Lower lobe of right lung (tissue), 2 donors: ENCODE results near the gene LRRFIP1. TPM values are rescaled to one million over a fixed set of nuclear protein-coding genes. Genes with fewer than 3 reads are reported as not detected.

Experiments used
- ATAC-seq, 2 donors: fragments of 200-7000 bp; cut with Tn5 transposase; one replicate each; pipeline ENCODE4 v1.9.1; 2020 to 2022; ENCODE audit warnings: mild to moderate bottlenecking in 2 of 2, moderate library complexity in 2 of 2
- DNase-seq: peaks from one replicate; pipeline ENCODE4 v3.0.0-alpha.2; 2020
- H3K27ac ChIP-seq: fragments of 200-600 bp; one replicate; pipeline ENCODE4 v1.8.0; 2022
- H3K27me3 ChIP-seq: fragments of 200-600 bp; one replicate; pipeline ENCODE4 v1.8.0; 2022; ENCODE audit warnings: low read depth
- H3K36me3 ChIP-seq: fragments of 200-600 bp; one replicate; pipeline ENCODE4 v1.8.0; 2022; ENCODE audit warnings: mild to moderate bottlenecking
- H3K4me1 ChIP-seq: fragments of 200-600 bp; one replicate; pipeline ENCODE4 v1.8.0; 2022
- H3K4me3 ChIP-seq: fragments of 200-600 bp; one replicate; pipeline ENCODE4 v1.8.0; 2022; ENCODE audit warnings: mild to moderate bottlenecking
- H3K9me3 ChIP-seq: fragments of 200-600 bp; one replicate; pipeline ENCODE4 v1.8.0; 2022
- intact Hi-C: fragments of 100-400 bp; cut with DNase I; formaldehyde crosslinking; loops from one replicate; pipeline ENCODE4 v1.11.0; 2022
- long read RNA-seq: library from polyadenylated mRNA; unstranded; transcript quantifications from one replicate; pipeline ENCODE4 v2.0.0, GENCODE V29; 2021
- total RNA-seq: library from RNA; stranded (reverse); fragmentation: NEBNext Ultra II Directional; extraction: Animal tissue kit (Norgen Biotek cat#: 25700); gene quantifications from one replicate; pipeline ENCODE4 v1.2.1, GENCODE V29; 2021
- TF ChIP-seq, protein P1 (sequence below): fragments of 200-600 bp; IDR thresholded peaks from one replicate; pipeline ENCODE4 v1.8.0; 2022; ENCODE audit warnings: antibody characterized with exemption, mild to moderate bottlenecking
- donor health status: DM: no; HTN: yes; CAD: no; lungs with severe emphysema.

The LRRFIP1 gene
- total RNA-seq, result 180 TPM
- long read RNA-seq, full-length matches to known transcripts, result 189 of 427 reads
- long read RNA-seq, partial matches to known transcripts, result 45 of 427 reads
- long read RNA-seq, other reads (novel, unspliced or antisense), result 193 of 427 reads

DNA sequence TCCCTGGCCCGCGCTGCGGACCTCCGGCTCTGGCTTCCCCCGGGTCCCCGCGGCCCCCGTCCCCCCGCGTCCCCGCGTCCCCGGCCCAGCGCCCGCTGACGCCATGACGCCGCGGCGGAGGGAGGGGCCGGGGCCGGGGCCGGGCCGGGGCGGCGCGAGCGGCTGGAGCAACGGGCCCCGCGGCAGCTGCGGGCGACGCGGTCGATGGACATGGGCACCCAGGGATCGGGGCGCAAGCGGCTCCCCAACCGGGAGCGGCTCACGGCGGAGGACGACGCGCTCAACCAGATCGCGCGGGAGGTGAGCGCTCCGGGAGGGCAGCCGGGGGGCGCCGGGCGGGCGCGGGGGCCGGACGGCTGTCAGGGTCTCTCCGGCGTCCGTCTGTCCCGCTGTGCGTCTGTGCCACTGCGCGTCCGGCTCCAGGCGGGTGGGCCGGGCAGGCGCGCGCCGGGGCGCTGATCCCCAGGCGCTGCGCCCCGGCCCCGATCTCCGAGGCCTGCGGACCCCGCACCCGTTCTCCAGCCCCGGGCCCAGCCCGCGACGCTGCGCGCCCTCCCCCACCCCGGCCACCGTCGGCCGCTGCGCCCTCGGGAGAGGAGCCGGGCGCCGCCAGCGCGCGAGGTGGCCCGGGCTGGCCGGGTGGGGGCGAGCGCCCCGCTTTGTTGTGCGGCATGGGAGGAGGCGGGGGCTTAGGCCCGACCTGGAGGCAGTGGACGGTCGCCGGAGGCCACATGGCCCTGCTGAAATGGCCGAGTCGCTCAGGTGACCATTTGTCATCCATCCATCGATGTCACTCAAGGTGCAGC, at the start of gene LRRFIP1:
TSS of gene LRRFIP1 (plus strand) at position 147 of the 806 bp plus-strand sequence. CDS start at position 205, 58 bp downstream.
- H3K36me3 ChIP-seq, result peaks cover 6% of the 10 kb centered on the region
- H3K4me1 ChIP-seq, result peaks cover 40% of the 10 kb centered on the region
- H3K9me3 ChIP-seq, result no peaks in the 10 kb centered on the region
- intact Hi-C loops, result no loop called here
- ATAC-seq (peak; percentile 84 to 90), DNase-seq (no peak)
- TF ChIP-seq, protein P1, sequence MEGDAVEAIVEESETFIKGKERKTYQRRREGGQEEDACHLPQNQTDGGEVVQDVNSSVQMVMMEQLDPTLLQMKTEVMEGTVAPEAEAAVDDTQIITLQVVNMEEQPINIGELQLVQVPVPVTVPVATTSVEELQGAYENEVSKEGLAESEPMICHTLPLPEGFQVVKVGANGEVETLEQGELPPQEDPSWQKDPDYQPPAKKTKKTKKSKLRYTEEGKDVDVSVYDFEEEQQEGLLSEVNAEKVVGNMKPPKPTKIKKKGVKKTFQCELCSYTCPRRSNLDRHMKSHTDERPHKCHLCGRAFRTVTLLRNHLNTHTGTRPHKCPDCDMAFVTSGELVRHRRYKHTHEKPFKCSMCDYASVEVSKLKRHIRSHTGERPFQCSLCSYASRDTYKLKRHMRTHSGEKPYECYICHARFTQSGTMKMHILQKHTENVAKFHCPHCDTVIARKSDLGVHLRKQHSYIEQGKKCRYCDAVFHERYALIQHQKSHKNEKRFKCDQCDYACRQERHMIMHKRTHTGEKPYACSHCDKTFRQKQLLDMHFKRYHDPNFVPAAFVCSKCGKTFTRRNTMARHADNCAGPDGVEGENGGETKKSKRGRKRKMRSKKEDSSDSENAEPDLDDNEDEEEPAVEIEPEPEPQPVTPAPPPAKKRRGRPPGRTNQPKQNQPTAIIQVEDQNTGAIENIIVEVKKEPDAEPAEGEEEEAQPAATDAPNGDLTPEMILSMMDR, result no peak
- H3K27ac ChIP-seq, result peak within 1 kb of the TSS; percentile 64
- H3K4me3 ChIP-seq, result peak within 1 kb of the TSS; percentile 66
- H3K27me3 ChIP-seq, result no peaks in the 10 kb centered on the region

- Histone ChIP-seq H3K4me1 (peaks cover 32% of the 10 kb centered on the region), H3K36me3 (no peaks in the 10 kb centered on the region), H3K27me3 (no peaks in the 10 kb centered on the region), H3K9me3 (no peaks in the 10 kb centered on the region), H3K4me3 (no peak overlapping the region), H3K27ac (no peak overlapping the region)
- DNase-seq (peak; percentile 15), ATAC-seq (no peak)
- TF ChIP-seq, protein P1, result no peak
- intact Hi-C loops, result no loop called here
Measured at GRCh38 chr2:237577956-237578870, 49.2 kb upstream of the LRRFIP1 start.

DNA sequence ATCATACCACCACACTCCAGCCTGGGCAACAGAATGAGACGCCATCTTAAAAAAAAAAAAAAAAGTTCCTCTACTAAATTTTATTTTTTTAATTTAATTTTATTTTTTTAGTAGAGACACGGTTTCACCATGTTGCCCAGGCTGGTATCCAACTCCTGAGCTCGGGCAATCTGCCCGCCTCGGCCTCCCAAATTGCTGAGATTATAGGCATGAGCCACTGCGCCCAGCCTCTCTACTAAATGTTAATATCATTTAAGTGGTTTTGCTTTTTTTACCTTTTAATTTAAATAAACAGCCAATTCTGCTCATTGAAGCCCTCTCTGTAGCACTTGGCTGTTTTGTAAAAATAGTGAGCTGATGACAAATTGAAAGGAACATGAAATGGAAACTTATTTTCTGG, 46.1 kb upstream of the LRRFIP1 start:
- no peaks in the 10 kb centered on the region for H3K36me3 ChIP-seq
- no peak overlapping the region for H3K27ac ChIP-seq
- peaks cover 28% of the 10 kb centered on the region for H3K4me1 ChIP-seq
- no peak overlapping the region for H3K4me3 ChIP-seq
- ATAC-seq (no peak), DNase-seq (peak; percentile 34)
- H3K9me3 ChIP-seq, result no peaks in the 10 kb centered on the region
- intact Hi-C loops, result loop anchor here (10.0 kb wide), 1 partner anchor 163 kb away; no protein-coding TSS in a partner anchor
- TF ChIP-seq, protein P1, result no peak
- no peaks in the 10 kb centered on the region for H3K27me3 ChIP-seq

- intact Hi-C loops, result loop anchor here (10.0 kb wide), 1 partner anchor 163 kb away; no protein-coding TSS in a partner anchor
- H3K27ac ChIP-seq, result peak overlapping the region; percentile 63
- H3K36me3 ChIP-seq, result no peaks in the 10 kb centered on the region
- no peaks in the 10 kb centered on the region for H3K9me3 ChIP-seq
- H3K4me3 ChIP-seq, result peak overlapping the region; percentile 20
- peaks cover 28% of the 10 kb centered on the region for H3K4me1 ChIP-seq
- TF ChIP-seq, protein P1, result peak; percentile 53
- DNase-seq (peak; percentile 74), ATAC-seq (peak; percentile 81 to 85)
- H3K27me3 ChIP-seq, result no peaks in the 10 kb centered on the region
Measured at GRCh38 chr2:237581751-237582746, 45.3 kb upstream of the LRRFIP1 start.
